Gastroesophageal sphincter (tissue), 3 donors: ENCODE results near the gene PDX1.

Source experiments
- CTCF ChIP-seq, 4 experiments: fragments of 200-600 bp in 2 of 4; fragments of 450-650 bp in 2 of 4; sonication (generic) in 1 of 4; IDR thresholded peaks; one replicate each; pipeline ENCODE4 v1.5.1; 2017 to 2019; ENCODE audit warnings: antibody characterized with exemption in 4 of 4, mild to moderate bottlenecking in 2 of 4, moderate library complexity in 2 of 4
- EP300 ChIP-seq: sonication (generic); formaldehyde crosslinking; IDR thresholded peaks from one replicate; pipeline ENCODE4 v1.6.1; 2017; ENCODE audit warnings: antibody characterized with exemption, mild to moderate bottlenecking
- POLR2A ChIP-seq, 2 donors: fragments of 450-650 bp; IDR thresholded peaks; one replicate each; pipeline ENCODE4 v1.6.1; 2017; ENCODE audit warnings: antibody characterized with exemption in 2 of 2, mild to moderate bottlenecking in 2 of 2, moderate library complexity in 1 of 2
- POLR2AphosphoS5 ChIP-seq: sonication (generic); formaldehyde crosslinking; IDR thresholded peaks from one replicate; pipeline ENCODE4 v1.6.1; 2017; ENCODE audit warnings: antibody characterized with exemption

- TF ChIP-seq CTCF (IDR thresholded peaks at IDR 0.05) (no peak), POLR2AphosphoS5 (no peak), POLR2A (IDR thresholded peaks at IDR 0.05) (no peak), EP300 (no peak)
Observed at GRCh38 chr13:27921961-27922882, 2.4 kb downstream of the PDX1 start.
